Right lobe of liver (tissue), 6 donors: ENCODE data around the gene LILRB5. TPM values are rescaled to one million over a fixed set of nuclear protein-coding genes. Genes with fewer than 3 reads are reported as not detected.
"Not testable (repeated sequence)": the region's sequence is repeated elsewhere in the genome, so short reads cannot be mapped to it uniquely, and the experiment has no call there.

Source experiments
- ATAC-seq, 4 donors: fragments of 200-7000 bp; cut with Tn5 transposase; one replicate each; pipeline ENCODE4 v1.9.1; 2020; ENCODE audit warnings: mild to moderate bottlenecking in 4 of 4, moderate library complexity in 4 of 4
- DNase-seq, 3 donors: peaks; one replicate each; pipeline ENCODE4 v3.0.0-alpha.2; 2020
- H3K27ac ChIP-seq, 3 donors: fragments of 200-600 bp; one replicate each; pipeline ENCODE4 v1.8.0; 2022
- H3K27me3 ChIP-seq, 2 donors: fragments of 200-600 bp; one replicate each; pipeline ENCODE4 v1.8.0; 2022
- H3K36me3 ChIP-seq, 4 donors: fragments of 200-600 bp; sonication (generic) in 1 of 4; one replicate each; pipeline versions ENCODE4 v1.5.1 to v1.8.0; 2017 to 2022; ENCODE audit warnings: control low read depth in 1 of 4
- H3K4me1 ChIP-seq, 4 donors: fragments of 200-600 bp; sonication (generic) in 1 of 4; one replicate each; pipeline versions ENCODE4 v1.5.1 to v1.8.0; 2017 to 2022; ENCODE audit warnings: control low read depth in 1 of 4
- H3K4me3 ChIP-seq, 3 donors: fragments of 200-600 bp; one replicate each; pipeline ENCODE4 v1.8.0; 2022
- H3K9me3 ChIP-seq, 4 donors: fragments of 200-600 bp; sonication (generic) in 1 of 4; one replicate each; pipeline versions ENCODE4 v1.5.1 to v1.8.0; 2017 to 2022; ENCODE audit warnings: control low read depth in 1 of 4
- CTCF ChIP-seq, 4 donors: fragments of 200-600 bp in 3 of 4; fragments of 450-650 bp in 1 of 4; IDR thresholded peaks; one replicate each; pipeline versions ENCODE4 v1.5.1 to v1.8.0; 2016 to 2022; ENCODE audit warnings: antibody characterized with exemption in 4 of 4, mild to moderate bottlenecking in 2 of 4
- POLR2A ChIP-seq: fragments of 450-650 bp; IDR thresholded peaks from one replicate; pipeline ENCODE4 v1.6.1; 2017; ENCODE audit warnings: antibody characterized with exemption, mild to moderate bottlenecking
- WGBS: methylation state at CpG from one replicate; pipeline ENCODE4 v1.1.6; 2018; ENCODE audit warnings: low coverage, low lambda C conversion rate; ENCODE audit not compliant: insufficient coverage; ENCODE audit errors: missing lambda C conversion rate; 5-methylcytosine and 5-hydroxymethylcytosine counted together
- intact Hi-C, 2 donors: fragments of 100-400 bp; cut with DNase I; formaldehyde crosslinking; loops; one replicate each; pipeline versions ENCODE4 v1.11.2 to v1.14.1; 2022
- total RNA-seq, 6 experiments: library from RNA; depleted of rRNA in 2 of 6; stranded (reverse); fragments of >200 nt in 2 of 6; fragmentation: NEBNext Ultra II Directional in 3 of 6; extraction: Animal tissue kit (Norgen Biotek cat#: 25700) in 3 of 6; gene quantifications; one replicate each; pipeline versions ENCODE4 v1.1.0 to v1.2.4, GENCODE V29; 2016 to 2023
- donor health status: DM: no; HTN: yes; CAD: no.
- donor health status: DM: no; HTN: no; CAD: no.
- donor health status: DM: no; HTN: no; CAD: no.
- donor health status: DM: no; HTN: yes; CAD: no.
- donor health status: DM: no; HTN: yes; CAD: no.

The LILRB5 gene
- total RNA-seq, 6 experiments from 2014 or later = 2.7 to 19.7 (median 8.4) TPM

DNA sequence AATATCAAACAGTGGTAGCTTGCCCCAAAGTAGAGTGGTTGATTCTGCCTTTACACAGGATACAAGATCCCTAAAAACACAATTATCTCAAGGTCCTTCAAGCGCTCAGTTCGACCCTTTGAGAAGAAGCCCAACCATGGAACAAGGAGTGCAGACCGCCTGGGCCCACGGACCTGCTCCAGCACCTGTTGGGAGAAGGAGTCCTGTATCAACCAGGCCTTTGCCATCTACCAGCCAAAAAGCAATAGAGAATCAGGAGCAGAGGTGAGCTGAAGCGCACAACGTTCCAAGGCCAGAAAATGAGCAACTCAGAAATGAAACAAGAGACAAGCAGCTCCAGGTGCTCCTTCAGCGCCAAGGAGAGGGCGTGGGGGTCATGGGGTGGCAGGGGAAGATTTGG is 27.9 kb downstream of the LILRB5 start:
- Histone ChIP-seq H3K4me3 (no peak overlapping the region), H3K36me3 (no peaks in the 10 kb centered on the region), H3K27ac (no peak overlapping the region), H3K9me3 (no peaks in the 10 kb centered on the region), H3K27me3 (no peaks in the 10 kb centered on the region), H3K4me1 (no peaks in the 10 kb centered on the region)
- intact Hi-C loops = no loop called here
- DNase-seq (no peak), ATAC-seq (no peak)
- 68% methylated on average over 5 of the region's 8 CpGs for WGBS
- TF ChIP-seq CTCF (IDR thresholded peaks at IDR 0.05) (no peak), POLR2A (no peak)

DNA sequence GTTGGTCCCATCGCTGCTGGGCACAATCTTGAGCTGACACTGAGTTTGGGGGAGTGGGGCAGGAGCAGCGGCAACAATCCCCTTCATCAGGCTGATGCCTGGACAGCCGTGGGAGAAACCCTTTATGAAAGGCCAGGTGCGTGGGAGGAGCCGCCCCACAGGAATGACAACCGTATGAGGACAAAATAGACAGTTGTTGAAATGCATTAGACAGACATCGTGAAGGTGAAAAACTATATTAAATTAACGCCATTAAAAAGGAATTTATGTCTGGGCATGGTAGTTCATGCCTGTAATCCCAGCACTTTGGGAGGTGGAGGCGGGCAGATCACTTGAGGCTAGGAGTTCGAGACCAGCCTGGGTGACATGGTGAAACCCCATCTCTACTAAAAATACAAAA is 32.5 kb downstream of the LILRB5 start:
- DNase-seq, H3K27me3 ChIP-seq, H3K9me3 ChIP-seq, H3K36me3 ChIP-seq, H3K27ac ChIP-seq, intact Hi-C loops, H3K4me3 ChIP-seq, H3K4me1 ChIP-seq, ATAC-seq: not testable (repeated sequence)
- WGBS = 60% methylated on average over 5 of the region's 10 CpGs

DNA sequence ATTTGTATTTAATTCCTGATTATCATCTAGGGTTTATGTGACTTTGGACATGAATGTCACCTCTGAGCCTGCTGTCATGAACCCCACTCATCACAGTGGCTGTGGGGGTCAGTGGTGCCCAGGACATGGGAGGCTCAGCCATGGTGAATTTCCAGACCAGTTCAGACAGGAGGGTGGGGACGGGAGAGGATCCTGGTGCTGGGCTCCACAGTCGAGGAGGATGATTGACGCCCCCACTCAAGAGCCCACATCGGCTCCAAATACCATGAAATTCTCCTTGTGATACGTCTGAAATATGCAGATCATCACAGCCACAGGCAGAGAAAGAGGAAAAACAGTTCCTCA is 33.2 kb downstream of the LILRB5 start:
- H3K4me1 ChIP-seq, H3K36me3 ChIP-seq, ATAC-seq, H3K27me3 ChIP-seq, H3K4me3 ChIP-seq, H3K9me3 ChIP-seq, intact Hi-C loops, H3K27ac ChIP-seq, DNase-seq: not testable (repeated sequence)
- WGBS = 40% methylated on average over 4 of the region's 5 CpGs

- peak in 2 of 4 donors; percentile 18 to 19 for ATAC-seq
- DNase-seq, H3K27me3 ChIP-seq, H3K4me1 ChIP-seq, H3K27ac ChIP-seq, H3K36me3 ChIP-seq, H3K9me3 ChIP-seq, intact Hi-C loops, H3K4me3 ChIP-seq: not testable (repeated sequence)
- WGBS = 31% methylated on average over 14 of the region's 14 CpGs
These were observed 33.7 kb downstream of the LILRB5 start for GRCh38 chr19:54223277-54223936.

GRCh38 chr19:54222474-54223276 is 34.4 kb downstream of the LILRB5 start, which contains the start of gene LILRB3:
Gene LILRB3, minus strand, starts transcription at chr19:54223007. Its CDS starts 31 bp downstream, at chr19:54222976.
- H3K27me3 ChIP-seq, H3K4me3 ChIP-seq, H3K4me1 ChIP-seq, H3K36me3 ChIP-seq, intact Hi-C loops, H3K27ac ChIP-seq, H3K9me3 ChIP-seq: not testable (repeated sequence)
- WGBS = 28% methylated on average over 7 of the region's 16 CpGs
- DNase-seq = peak in 1 of 3 donors; percentile 61
- ATAC-seq = peak; percentile 60 to 74 (median 60)

GRCh38 chr19:54221947-54222346 is 35.1 kb downstream of the LILRB5 start:
- intact Hi-C loops, H3K4me3 ChIP-seq, H3K27ac ChIP-seq, H3K4me1 ChIP-seq, H3K36me3 ChIP-seq, H3K9me3 ChIP-seq, DNase-seq, H3K27me3 ChIP-seq, ATAC-seq: not testable (repeated sequence)
- 84% methylated on average over 2 of the region's 7 CpGs for WGBS

- ATAC-seq, H3K27ac ChIP-seq, H3K36me3 ChIP-seq, intact Hi-C loops, H3K9me3 ChIP-seq, H3K27me3 ChIP-seq, DNase-seq, H3K4me3 ChIP-seq, H3K4me1 ChIP-seq: not testable (repeated sequence)
- WGBS = 60% methylated on average over 1 of the region's 5 CpGs
These were observed 37.4 kb downstream of the LILRB5 start for GRCh38 chr19:54219702-54220101.
